Measurements from ENCODE around the gene SEPTIN12. TPM values are rescaled to one million over a fixed set of nuclear protein-coding genes. Genes with fewer than 3 reads are reported as not detected.
"Not testable (repeated sequence)": the region's sequence is repeated elsewhere in the genome, so short reads cannot be mapped to it uniquely, and the experiment has no call there.

The SEPTIN12 gene
- total and polyA plus RNA-seq, 7 donors = 0.41 TPM; not detected in 6

GRCh38 chr16:4745274-4745569 is 42.9 kb downstream of the SEPTIN12 start:
- Histone ChIP-seq H3K9me3 (no peaks in the 10 kb centered on the region), H3K36me3 (ENCODE audit: insufficient read depth in 1 of 2, low read depth in 1 of 2) (peaks cover 0 to 12% of the 10 kb centered on the region in 2 donors), H3K27ac (no peak overlapping the region), H3K4me3 (no peak overlapping the region), H3K4me1 (peaks cover 9% of the 10 kb centered on the region), H3K27me3 (ENCODE audit: insufficient read depth in 3 of 3, low read length in 2 of 3) (peaks cover 0 to 1% (median 0%) of the 10 kb centered on the region in 3 donors)
- ATAC-seq (no peak), DNase-seq (no peak)
- no peak for TF ChIP-seq CTCF (IDR thresholded peaks at IDR 0.05)
- intact Hi-C loops (cut with DNase I) = no loop called here
- WGBS, 3 donors = 78 to 85% (median 81%) methylated on average over 3 of the region's 3 CpGs

DNA sequence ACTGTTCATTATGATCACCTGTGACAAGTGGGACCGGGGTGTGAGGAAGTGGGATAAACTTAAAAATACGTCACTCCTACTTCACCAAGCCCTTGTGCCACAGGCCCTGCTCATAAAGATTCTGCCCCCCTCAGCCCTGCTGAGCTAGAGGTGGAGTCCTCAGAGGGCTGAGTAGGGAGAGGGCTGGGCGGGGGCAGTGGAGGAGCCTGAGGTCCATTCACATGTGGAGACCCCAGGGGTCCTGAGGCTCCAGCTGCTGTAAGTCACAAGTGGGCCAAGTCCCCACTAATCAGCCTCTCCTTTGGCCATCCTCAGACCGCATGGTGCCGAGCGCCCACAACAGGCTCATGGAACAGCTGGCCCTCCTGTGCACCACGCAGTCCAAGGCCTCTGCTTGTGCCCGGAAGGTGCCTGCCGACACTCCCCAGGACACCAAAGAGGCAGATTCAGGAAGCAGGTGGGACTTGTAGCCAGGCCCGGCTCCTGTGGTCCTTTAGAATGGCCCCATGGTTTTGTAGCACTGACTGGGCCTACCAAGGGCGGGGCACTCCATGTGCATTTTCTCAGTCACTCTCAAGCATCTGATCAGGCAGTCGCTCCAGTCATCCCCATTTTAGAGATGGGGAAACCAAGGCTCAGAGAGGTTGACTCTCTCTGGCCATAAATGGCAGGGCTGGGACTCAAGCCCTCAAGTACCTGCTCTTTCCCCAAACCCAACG is 43.4 kb downstream of the SEPTIN12 start:
- 62 to 70% (median 67%) methylated on average over 13 of the region's 13 CpGs for WGBS, 3 donors
- Histone ChIP-seq H3K27me3 (ENCODE audit: insufficient read depth in 3 of 3, low read length in 2 of 3) (peaks cover 0 to 1% (median 0%) of the 10 kb centered on the region in 3 donors), H3K27ac (no peak overlapping the region), H3K9me3 (no peaks in the 10 kb centered on the region), H3K4me3 (no peak overlapping the region), H3K4me1 (peaks cover 9% of the 10 kb centered on the region), H3K36me3 (ENCODE audit: insufficient read depth in 1 of 2, low read depth in 1 of 2) (peaks cover 0 to 7% of the 10 kb centered on the region in 2 donors)
- ATAC-seq (no peak), DNase-seq (peak in 1 of 2 donors; percentile 26)
- intact Hi-C loops (cut with DNase I) = no loop called here
- no peak for TF ChIP-seq CTCF (IDR thresholded peaks at IDR 0.05)

GRCh38 chr16:4743226-4743878 is 44.8 kb downstream of the SEPTIN12 start:
- no peaks in the 10 kb centered on the region for H3K9me3 ChIP-seq
- H3K4me3 ChIP-seq = no peak overlapping the region
- intact Hi-C loops (cut with DNase I) = no loop called here
- 38 to 45% (median 44%) methylated on average over 14 of the region's 14 CpGs for WGBS, 3 donors
- ATAC-seq = peak in 1 of 4 donors; percentile 28
- TF ChIP-seq CTCF (IDR thresholded peaks at IDR 0.05) = no peak
- peaks cover 0 to 1% (median 0%) of the 10 kb centered on the region in 3 donors for H3K27me3 ChIP-seq (ENCODE audit: insufficient read depth in 3 of 3, low read length in 2 of 3)
- no peaks in the 10 kb centered on the region for H3K36me3 ChIP-seq (ENCODE audit: insufficient read depth in 1 of 2, low read depth in 1 of 2)
- H3K27ac ChIP-seq = no peak overlapping the region
- H3K4me1 ChIP-seq = peaks cover 9% of the 10 kb centered on the region
- DNase-seq = peak in 1 of 2 donors; percentile 43

DNA sequence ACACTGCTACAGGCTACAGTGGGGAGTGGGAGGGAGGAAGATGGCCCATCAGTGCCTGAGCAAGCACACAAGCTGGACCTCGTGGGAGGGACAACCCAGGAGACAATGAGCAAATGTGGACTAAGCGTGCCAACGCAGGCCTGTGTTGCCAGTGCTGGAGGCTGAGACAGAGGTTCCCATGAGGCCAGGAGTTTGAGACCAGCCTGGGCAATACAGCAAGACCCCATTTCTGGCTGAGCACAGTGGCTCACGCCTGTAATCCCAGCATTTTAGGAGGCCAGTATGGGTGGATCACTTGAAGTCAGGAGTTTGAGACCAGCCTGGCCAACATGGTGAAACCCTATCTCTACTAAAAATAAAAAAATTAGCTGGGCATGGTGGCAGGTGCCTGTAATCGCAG is 49.8 kb downstream of the SEPTIN12 start:
- intact Hi-C loops (cut with DNase I); H3K27me3 ChIP-seq (ENCODE audit: insufficient read depth in 3 of 3, low read length in 2 of 3); H3K36me3 ChIP-seq (ENCODE audit: insufficient read depth in 1 of 2, low read depth in 1 of 2); ATAC-seq; H3K4me3 ChIP-seq; H3K27ac ChIP-seq; H3K4me1 ChIP-seq; H3K9me3 ChIP-seq: not testable (repeated sequence)
- WGBS, 3 donors = 54 to 68% (median 59%) methylated on average over 5 of the region's 5 CpGs
- DNase-seq = peak in 1 of 2 donors; percentile 18

DNA sequence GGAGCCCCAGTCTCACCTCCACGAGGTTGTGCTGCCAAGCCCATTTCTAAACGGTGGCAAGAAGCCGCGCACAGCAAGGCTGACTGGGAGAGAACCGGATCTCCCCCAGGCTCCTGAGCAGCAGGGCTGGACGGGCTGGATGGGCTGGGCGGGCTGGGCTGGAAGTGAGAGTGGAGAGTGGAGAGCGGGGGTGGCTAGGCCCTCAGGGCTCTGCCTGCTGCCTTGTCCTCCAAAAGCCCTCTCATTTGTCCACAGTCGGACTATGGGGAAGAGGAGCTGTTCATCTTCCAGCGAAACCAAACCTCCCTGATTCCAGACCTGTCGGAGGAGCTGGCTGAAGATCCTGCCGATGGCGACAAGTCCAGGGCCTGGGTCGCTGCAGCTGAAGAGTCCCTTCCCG is 50.6 kb downstream of the SEPTIN12 start:
- no peak overlapping the region for H3K27ac ChIP-seq
- no peaks in the 10 kb centered on the region for H3K27me3 ChIP-seq (ENCODE audit: insufficient read depth in 3 of 3, low read length in 2 of 3)
- TF ChIP-seq CTCF (IDR thresholded peaks at IDR 0.05) = no peak
- no peaks in the 10 kb centered on the region for H3K9me3 ChIP-seq
- peak in 1 of 2 donors; percentile 40 for DNase-seq
- H3K4me1 ChIP-seq = peaks cover 9% of the 10 kb centered on the region
- WGBS, 3 donors = 74 to 82% (median 78%) methylated on average over 15 of the region's 15 CpGs
- ATAC-seq = no peak
- no peak overlapping the region for H3K4me3 ChIP-seq
- no peaks in the 10 kb centered on the region for H3K36me3 ChIP-seq (ENCODE audit: insufficient read depth in 1 of 2, low read depth in 1 of 2)
- intact Hi-C loops (cut with DNase I) = no loop called here
